22Rv1 (cell line): ENCODE data around the gene ANTXR1.

Experiments
- ZFX ChIP-seq: fragments of 450-650 bp; IDR thresholded peaks from 2 replicates; pipeline ENCODE4 v1.6.1; 2017; ENCODE audit warnings: antibody characterized with exemption, borderline replicate concordance
- TF ChIP-seq, protein P1 (sequence below): fragments of 450-650 bp; IDR thresholded peaks from 2 replicates; pipeline ENCODE4 v1.5.1; 2017; ENCODE audit warnings: mild to moderate bottlenecking

GRCh38 chr2:69278366-69278765 lies 265.4 kb downstream of the ANTXR1 start:
- TF ChIP-seq, protein P1, sequence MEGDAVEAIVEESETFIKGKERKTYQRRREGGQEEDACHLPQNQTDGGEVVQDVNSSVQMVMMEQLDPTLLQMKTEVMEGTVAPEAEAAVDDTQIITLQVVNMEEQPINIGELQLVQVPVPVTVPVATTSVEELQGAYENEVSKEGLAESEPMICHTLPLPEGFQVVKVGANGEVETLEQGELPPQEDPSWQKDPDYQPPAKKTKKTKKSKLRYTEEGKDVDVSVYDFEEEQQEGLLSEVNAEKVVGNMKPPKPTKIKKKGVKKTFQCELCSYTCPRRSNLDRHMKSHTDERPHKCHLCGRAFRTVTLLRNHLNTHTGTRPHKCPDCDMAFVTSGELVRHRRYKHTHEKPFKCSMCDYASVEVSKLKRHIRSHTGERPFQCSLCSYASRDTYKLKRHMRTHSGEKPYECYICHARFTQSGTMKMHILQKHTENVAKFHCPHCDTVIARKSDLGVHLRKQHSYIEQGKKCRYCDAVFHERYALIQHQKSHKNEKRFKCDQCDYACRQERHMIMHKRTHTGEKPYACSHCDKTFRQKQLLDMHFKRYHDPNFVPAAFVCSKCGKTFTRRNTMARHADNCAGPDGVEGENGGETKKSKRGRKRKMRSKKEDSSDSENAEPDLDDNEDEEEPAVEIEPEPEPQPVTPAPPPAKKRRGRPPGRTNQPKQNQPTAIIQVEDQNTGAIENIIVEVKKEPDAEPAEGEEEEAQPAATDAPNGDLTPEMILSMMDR: no peak
- TF ChIP-seq ZFX: no peak
